ENCODE measurements around the gene TFAP2A.

DNA sequence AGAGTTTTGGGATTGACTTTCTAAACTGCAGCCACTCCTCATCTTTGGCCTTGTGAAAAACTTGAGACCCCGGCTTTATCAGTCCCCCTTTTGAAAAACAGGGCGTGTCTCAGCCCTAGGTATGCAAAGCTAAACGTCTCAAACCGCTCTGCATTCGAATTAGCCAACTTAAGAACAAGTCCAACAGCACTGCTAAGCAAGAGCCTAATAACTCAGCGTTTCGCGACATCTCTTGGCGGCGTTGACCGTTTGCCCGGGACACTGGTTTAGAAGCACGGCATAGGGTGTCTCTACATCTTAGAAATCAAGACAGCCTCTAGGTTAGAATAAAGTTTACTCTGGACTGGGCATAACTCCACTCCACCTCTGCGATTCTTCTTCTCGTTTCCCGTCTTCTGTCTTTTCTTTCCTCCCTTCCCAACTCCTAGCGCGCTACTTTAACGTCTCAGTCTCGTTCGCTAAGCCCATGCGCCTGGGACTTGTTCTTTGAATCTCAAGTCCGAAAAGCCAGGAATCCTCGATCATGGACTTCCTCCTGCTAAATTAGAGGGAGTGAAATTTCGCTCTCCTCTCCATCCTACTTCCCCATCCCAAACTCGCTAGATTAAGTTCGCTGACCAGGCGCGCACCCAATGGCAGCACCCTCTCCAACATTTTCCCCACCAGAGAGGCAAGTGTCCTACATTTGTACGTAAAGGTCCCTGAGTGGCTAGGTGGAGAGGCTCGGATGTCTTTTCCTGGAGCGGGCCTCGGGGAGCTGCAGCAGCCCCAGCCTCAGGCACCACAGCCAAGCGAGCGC lies 10.5 kb upstream of the TFAP2A start:
- no peak for TF ChIP-seq POLR2AphosphoS5 (IDR thresholded peaks at IDR 0.05; ENCODE audit: low read depth, low read length)
- TF ChIP-seq, protein P1, sequence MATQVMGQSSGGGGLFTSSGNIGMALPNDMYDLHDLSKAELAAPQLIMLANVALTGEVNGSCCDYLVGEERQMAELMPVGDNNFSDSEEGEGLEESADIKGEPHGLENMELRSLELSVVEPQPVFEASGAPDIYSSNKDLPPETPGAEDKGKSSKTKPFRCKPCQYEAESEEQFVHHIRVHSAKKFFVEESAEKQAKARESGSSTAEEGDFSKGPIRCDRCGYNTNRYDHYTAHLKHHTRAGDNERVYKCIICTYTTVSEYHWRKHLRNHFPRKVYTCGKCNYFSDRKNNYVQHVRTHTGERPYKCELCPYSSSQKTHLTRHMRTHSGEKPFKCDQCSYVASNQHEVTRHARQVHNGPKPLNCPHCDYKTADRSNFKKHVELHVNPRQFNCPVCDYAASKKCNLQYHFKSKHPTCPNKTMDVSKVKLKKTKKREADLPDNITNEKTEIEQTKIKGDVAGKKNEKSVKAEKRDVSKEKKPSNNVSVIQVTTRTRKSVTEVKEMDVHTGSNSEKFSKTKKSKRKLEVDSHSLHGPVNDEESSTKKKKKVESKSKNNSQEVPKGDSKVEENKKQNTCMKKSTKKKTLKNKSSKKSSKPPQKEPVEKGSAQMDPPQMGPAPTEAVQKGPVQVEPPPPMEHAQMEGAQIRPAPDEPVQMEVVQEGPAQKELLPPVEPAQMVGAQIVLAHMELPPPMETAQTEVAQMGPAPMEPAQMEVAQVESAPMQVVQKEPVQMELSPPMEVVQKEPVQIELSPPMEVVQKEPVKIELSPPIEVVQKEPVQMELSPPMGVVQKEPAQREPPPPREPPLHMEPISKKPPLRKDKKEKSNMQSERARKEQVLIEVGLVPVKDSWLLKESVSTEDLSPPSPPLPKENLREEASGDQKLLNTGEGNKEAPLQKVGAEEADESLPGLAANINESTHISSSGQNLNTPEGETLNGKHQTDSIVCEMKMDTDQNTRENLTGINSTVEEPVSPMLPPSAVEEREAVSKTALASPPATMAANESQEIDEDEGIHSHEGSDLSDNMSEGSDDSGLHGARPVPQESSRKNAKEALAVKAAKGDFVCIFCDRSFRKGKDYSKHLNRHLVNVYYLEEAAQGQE (IDR thresholded peaks at IDR 0.05; ENCODE audit: insufficient read depth in 1 of 2, low read depth in 2 of 2, low read length in 2 of 2), result no peak

Measured in PFSK-1 (cell line).